Adrenal gland (tissue), 12 donors: ENCODE results near the gene RAB9A. TPM values are rescaled to one million over a fixed set of nuclear protein-coding genes. Genes with fewer than 3 reads are reported as not detected.

Source experiments
- DNase-seq, 7 donors: peaks; one replicate each; pipeline ENCODE4 v3.0.0-alpha.2; 2019 to 2020
- H3K27ac ChIP-seq, 5 donors: fragments of 200-600 bp; sonication (generic) in 4 of 5; 1 replicate in 3 of 5; 2 replicates in 2 of 5; pipeline versions ENCODE4 v1.5.1 to v1.8.0; 2016 to 2020; ENCODE audit warnings: mild to moderate bottlenecking in 1 of 5
- H3K27me3 ChIP-seq: fragments of 200-600 bp; 2 replicates; pipeline ENCODE4 v1.8.0; 2021
- H3K36me3 ChIP-seq, 2 donors: fragments of 200-600 bp; replicated peaks in 1 of 2; 1 replicate in 1 of 2; 2 replicates in 1 of 2; pipeline versions ENCODE4 v1.5.1 to v1.8.0; 2018 to 2022
- H3K4me1 ChIP-seq, 2 donors: fragments of 200-600 bp; replicated peaks in 1 of 2; 1 replicate in 1 of 2; 2 replicates in 1 of 2; pipeline versions ENCODE4 v1.5.1 to v1.8.0; 2018 to 2021
- H3K4me3 ChIP-seq, 4 donors: fragments of 200-600 bp; sonication (generic) in 3 of 4; one replicate each; pipeline ENCODE4 v1.5.1; 2016 to 2018
- H3K9me3 ChIP-seq, 3 donors: fragments of 200-600 bp; sonication (generic) in 1 of 3; replicated peaks in 1 of 3; 1 replicate in 2 of 3; 2 replicates in 1 of 3; pipeline versions ENCODE4 v1.5.1 to v1.8.0; 2016 to 2021
- POLR2A ChIP-seq, 2 donors: fragments of 450-650 bp; IDR thresholded peaks; one replicate each; pipeline ENCODE4 v1.6.1; 2017; ENCODE audit warnings: antibody characterized with exemption in 2 of 2, mild to moderate bottlenecking in 2 of 2, moderate library complexity in 1 of 2
- WGBS, 4 donors: extraction: QIAGEN DNeasy Blood & Tissue Kit in 2 of 4; methylation state at CpG; one replicate each; pipeline versions ENCODE4 v1.1.5 to v1.1.7; 2013 to 2017; 5-methylcytosine and 5-hydroxymethylcytosine counted together
- intact Hi-C, 2 donors: fragments of 100-400 bp; cut with DNase I; formaldehyde crosslinking; loops; one replicate each; pipeline versions ENCODE4 v1.14.1 to v1.15.0; 2022 to 2023
- polyA plus RNA-seq, 3 donors: library from polyadenylated mRNA; stranded (reverse); fragments of 200-250 nt in 2 of 3; fragments of 350-450 nt in 1 of 3; fragmentation: Illumina TruSeq in 1 of 3; extraction: RNeasy Lipid Tissue Mini Kit (QIAGEN cat#74804) in 1 of 3; gene quantifications; one replicate each; pipeline ENCODE4 v1.2.3, GENCODE V29; 2013 to 2014
- total RNA-seq, 9 donors: library from RNA; depleted of rRNA in 4 of 9; stranded (reverse); fragments of >200 nt in 4 of 9; fragments of 120-200 nt in 1 of 9; fragmentation: NEBNext Ultra II Directional in 1 of 9; extraction: Animal tissue kit (Norgen Biotek cat#: 25700) in 1 of 9; gene quantifications; one replicate each; pipeline versions ENCODE4 v1.1.0 to v1.2.4, GENCODE V29; 2013 to 2023
- TF ChIP-seq, protein P1 (sequence below), 6 experiments: fragments of 450-650 bp in 4 of 6; fragments of 200-600 bp in 2 of 6; sonication (generic) in 1 of 6; IDR thresholded peaks; 1 replicate in 5 of 6; 2 replicates in 1 of 6; pipeline versions ENCODE4 v1.5.1 to v1.8.0; 2016 to 2021; ENCODE audit warnings: antibody characterized with exemption in 6 of 6, mild to moderate bottlenecking in 2 of 6, moderate library complexity in 1 of 6
- donor health status: healthy with polysubstance abuse.
- donor health status: Bipolar disorder and iron deficiency.
- donor health status: DM: yes; HTN: yes; CAD: no.
- donor health status: DM: no; HTN: no; CAD: no.
- donor health status: DM: no; HTN: no; CAD: no.
- donor health status: DM: yes; HTN: yes; CAD: no.

The RAB9A gene
- total and polyA plus RNA-seq, 12 donors = 23.8 to 153 (median 66.9) TPM

DNA sequence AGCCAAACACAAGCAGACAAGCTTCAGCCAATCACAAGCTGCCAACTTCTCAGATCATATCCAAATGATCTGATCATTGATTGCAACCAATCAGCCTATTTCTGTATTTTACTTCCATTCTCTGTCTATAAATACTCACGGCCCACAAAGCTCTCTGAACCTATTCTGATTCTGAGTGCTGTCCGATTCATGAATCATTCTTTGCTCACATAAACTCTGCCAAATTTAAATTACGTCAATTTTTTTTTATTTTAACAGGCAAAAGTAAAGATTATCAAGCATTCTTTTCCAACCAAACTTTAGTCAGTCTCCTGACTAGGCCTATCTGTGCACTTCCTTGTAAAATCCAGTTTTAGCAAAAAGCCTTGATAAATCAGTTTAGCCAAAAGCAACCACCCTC is 37.8 kb upstream of the RAB9A start:
- Histone ChIP-seq H3K9me3 (no peaks in the 10 kb centered on the region), H3K27me3 (no peaks in the 10 kb centered on the region), H3K4me3 (no peak overlapping the region), H3K4me1 (peaks cover 9 to 24% of the 10 kb centered on the region in 2 donors), H3K36me3 (no peaks in the 10 kb centered on the region), H3K27ac (no peak overlapping the region)
- 49 to 80% (median 60%) methylated on average over 3 of the region's 3 CpGs for WGBS, 4 donors
- intact Hi-C loops = no loop called here
- DNase-seq = no peak
- TF ChIP-seq, protein P1, sequence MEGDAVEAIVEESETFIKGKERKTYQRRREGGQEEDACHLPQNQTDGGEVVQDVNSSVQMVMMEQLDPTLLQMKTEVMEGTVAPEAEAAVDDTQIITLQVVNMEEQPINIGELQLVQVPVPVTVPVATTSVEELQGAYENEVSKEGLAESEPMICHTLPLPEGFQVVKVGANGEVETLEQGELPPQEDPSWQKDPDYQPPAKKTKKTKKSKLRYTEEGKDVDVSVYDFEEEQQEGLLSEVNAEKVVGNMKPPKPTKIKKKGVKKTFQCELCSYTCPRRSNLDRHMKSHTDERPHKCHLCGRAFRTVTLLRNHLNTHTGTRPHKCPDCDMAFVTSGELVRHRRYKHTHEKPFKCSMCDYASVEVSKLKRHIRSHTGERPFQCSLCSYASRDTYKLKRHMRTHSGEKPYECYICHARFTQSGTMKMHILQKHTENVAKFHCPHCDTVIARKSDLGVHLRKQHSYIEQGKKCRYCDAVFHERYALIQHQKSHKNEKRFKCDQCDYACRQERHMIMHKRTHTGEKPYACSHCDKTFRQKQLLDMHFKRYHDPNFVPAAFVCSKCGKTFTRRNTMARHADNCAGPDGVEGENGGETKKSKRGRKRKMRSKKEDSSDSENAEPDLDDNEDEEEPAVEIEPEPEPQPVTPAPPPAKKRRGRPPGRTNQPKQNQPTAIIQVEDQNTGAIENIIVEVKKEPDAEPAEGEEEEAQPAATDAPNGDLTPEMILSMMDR (IDR thresholded peaks at IDR 0.05) = no peak
- TF ChIP-seq POLR2A (IDR thresholded peaks at IDR 0.05) = no peak

DNA sequence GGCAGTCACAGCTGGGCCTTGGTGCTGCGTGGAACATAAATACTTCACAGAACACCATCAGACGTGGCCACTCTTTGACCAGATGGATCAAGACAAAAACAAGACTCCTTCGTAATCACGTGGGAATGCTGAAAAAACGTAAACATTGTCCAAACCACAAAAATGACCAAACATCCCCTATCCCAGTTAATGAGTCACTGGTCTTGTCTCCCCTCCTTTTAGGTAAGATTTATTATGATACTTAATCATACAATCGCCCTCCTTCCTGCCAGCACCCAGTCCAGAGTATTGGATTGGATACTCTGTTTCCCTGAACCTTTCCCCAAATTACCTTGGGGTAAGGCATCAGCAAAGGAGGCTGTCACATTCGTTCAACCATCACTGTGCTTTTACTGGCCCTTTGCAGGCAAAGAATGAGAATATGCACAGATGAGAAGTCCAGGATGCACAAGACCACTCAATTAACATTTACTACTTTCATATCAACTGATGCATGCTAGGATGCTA is 36.6 kb upstream of the RAB9A start:
- H3K27me3 ChIP-seq = no peaks in the 10 kb centered on the region
- H3K36me3 ChIP-seq = no peaks in the 10 kb centered on the region
- peaks cover 9 to 21% of the 10 kb centered on the region in 2 donors for H3K4me1 ChIP-seq
- H3K9me3 ChIP-seq = no peaks in the 10 kb centered on the region
- H3K4me3 ChIP-seq = peak overlapping the region in 3 of 4 donors; percentile 15 to 63 (median 22)
- intact Hi-C loops = no loop called here
- TF ChIP-seq, protein P1 (IDR thresholded peaks at IDR 0.05) = no peak
- no peak for TF ChIP-seq POLR2A (IDR thresholded peaks at IDR 0.05)
- 26 to 40% (median 32%) methylated on average over 7 of the region's 7 CpGs for WGBS, 4 donors
- DNase-seq = no peak
- peak overlapping the region; percentile 35 to 97 (median 69) for H3K27ac ChIP-seq

DNA sequence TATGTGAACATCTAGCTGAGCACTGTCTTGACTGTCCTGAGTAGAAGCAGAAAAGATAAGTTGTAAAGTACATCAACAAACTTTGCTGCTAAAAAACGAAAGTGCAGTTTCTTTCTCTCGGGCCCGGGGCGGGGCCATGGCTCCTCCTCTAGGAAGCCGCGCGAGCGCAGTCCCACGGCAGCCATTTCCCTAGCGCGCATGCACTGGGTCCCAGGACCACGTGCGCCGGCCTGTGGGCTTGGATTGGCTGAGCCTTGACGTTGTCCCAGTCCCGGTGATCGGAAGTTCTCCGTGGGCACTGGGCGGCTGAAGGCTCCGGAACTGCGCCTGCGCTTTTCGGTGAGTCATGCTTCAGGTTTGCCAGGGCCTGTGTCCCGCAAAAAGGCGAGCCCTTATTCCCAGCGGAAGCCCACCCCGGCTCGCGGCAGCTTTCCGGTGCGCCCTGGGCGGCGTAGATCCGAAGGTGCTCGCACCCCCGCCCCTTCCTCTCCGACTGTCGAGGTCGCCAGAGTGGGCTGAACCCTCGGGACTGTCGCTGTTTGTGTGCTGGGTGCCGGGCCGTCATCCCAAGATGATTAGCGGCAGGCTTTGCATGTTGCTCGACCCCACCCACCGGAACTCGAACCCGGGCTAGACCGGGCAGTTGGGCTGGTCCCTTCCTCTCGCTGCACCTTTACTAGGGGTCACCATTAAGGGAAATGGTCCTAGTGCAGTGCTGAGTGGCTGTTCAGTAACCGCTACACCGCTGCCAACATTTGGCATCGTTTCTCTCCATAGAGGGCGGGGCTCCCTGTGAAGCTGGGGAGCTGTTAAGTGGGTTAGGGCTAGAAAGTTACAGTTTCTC is 35.9 kb upstream of the RAB9A start, which contains the start of gene TCEANC:
Gene TCEANC, plus strand, starts transcription at position 292 of the 844 bp plus-strand sequence. CDS start 9,368 bp downstream, outside the sequence.
- no peaks in the 10 kb centered on the region for H3K36me3 ChIP-seq
- H3K9me3 ChIP-seq = no peaks in the 10 kb centered on the region
- WGBS, 4 donors = 0 to 3% (median 1%) methylated on average over 6 to 54 of the region's 54 CpGs
- peaks cover 9 to 19% of the 10 kb centered on the region in 2 donors for H3K4me1 ChIP-seq
- peak within 1 kb of the TSS in 3 of 4 donors; percentile 43 to 63 (median 62) for H3K4me3 ChIP-seq
- no peaks in the 10 kb centered on the region for H3K27me3 ChIP-seq
- TF ChIP-seq POLR2A (IDR thresholded peaks at IDR 0.05) = peak; percentile 64 to 81
- TF ChIP-seq, protein P1 (IDR thresholded peaks at IDR 0.05) = no peak
- H3K27ac ChIP-seq = peak within 1 kb of the TSS; percentile 87 to 97 (median 89)
- intact Hi-C loops = no loop called here
- peak; percentile 96 to 99 (median 98) for DNase-seq

DNA sequence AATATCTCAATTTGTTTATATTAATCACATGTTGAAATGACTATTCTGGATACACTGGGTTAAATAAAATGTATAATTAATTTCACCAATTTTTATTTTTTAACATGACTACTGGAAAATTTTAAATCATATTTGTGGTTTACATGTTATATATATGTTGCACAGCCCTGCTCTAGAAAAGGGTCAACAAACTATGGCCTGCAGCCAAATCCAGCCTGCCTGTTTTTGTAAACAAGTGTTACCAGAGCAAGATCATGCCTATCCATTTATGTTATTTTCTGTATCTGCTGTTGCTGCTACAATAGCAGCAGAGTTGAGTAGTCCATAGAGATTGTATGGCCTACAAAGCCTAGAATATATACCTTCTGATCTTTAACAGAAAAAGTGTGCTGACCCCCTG is 34.8 kb upstream of the RAB9A start:
- TF ChIP-seq POLR2A (IDR thresholded peaks at IDR 0.05) = no peak
- TF ChIP-seq, protein P1 (IDR thresholded peaks at IDR 0.05) = no peak
- H3K27me3 ChIP-seq = no peaks in the 10 kb centered on the region
- intact Hi-C loops = no loop called here
- H3K4me1 ChIP-seq = peaks cover 9 to 22% of the 10 kb centered on the region in 2 donors
- no peak for DNase-seq
- peak overlapping the region in 1 of 5 donors; percentile 91 for H3K27ac ChIP-seq
- H3K9me3 ChIP-seq = no peaks in the 10 kb centered on the region
- H3K4me3 ChIP-seq = peak overlapping the region in 1 of 4 donors; percentile 63
- no peaks in the 10 kb centered on the region for H3K36me3 ChIP-seq
